Mesenchymal stem cell (in vitro differentiated cells and primary cell): ENCODE data around the gene CACNG4.
"Not testable (repeated sequence)": the region's sequence is repeated elsewhere in the genome, so short reads cannot be mapped to it uniquely, and the experiment has no call there.

ENCODE experiments used
- DNase-seq: peaks from one replicate; pipeline ENCODE4 v3.0.0-alpha.2; 2013
- H2AFZ ChIP-seq: one replicate; pipeline ENCODE4 v1.6.1; 2013; ENCODE audit warnings: low read depth, mild to moderate bottlenecking, control low read depth, inconsistent platforms, low read length, moderate library complexity
- H2AK5ac ChIP-seq: 2 replicates; pipeline ENCODE4 v1.6.1; 2013; ENCODE audit warnings: low read length, moderate library complexity, mild to moderate bottlenecking, inconsistent platforms; ENCODE audit not compliant: severe bottlenecking
- H2BK120ac ChIP-seq: one replicate; pipeline ENCODE4 v1.6.1; 2013; ENCODE audit warnings: low read depth, mild to moderate bottlenecking, inconsistent platforms, low read length, moderate library complexity
- H2BK12ac ChIP-seq, 2 experiments: one replicate each; pipeline ENCODE4 v1.6.1; 2013; ENCODE audit warnings: inconsistent platforms in 2 of 2, low read length in 2 of 2, mild to moderate bottlenecking in 2 of 2, moderate library complexity in 2 of 2, control low read depth in 1 of 2
- H2BK15ac ChIP-seq: one replicate; pipeline ENCODE4 v1.6.1; 2013; ENCODE audit warnings: mild to moderate bottlenecking, low read depth, inconsistent platforms; ENCODE audit not compliant: poor library complexity, severe bottlenecking
- H2BK5ac ChIP-seq: 2 replicates; pipeline ENCODE4 v1.6.1; 2013; ENCODE audit warnings: low read depth, mild to moderate bottlenecking, low read length, control low read depth, inconsistent platforms; ENCODE audit not compliant: poor library complexity, severe bottlenecking
- H3K14ac ChIP-seq, 2 experiments: one replicate each; pipeline ENCODE4 v1.6.1; 2013; ENCODE audit warnings: inconsistent platforms in 2 of 2, low read length in 2 of 2, control low read depth in 1 of 2, mild to moderate bottlenecking in 1 of 2, moderate library complexity in 1 of 2
- H3K18ac ChIP-seq, 2 experiments: one replicate each; pipeline ENCODE4 v1.6.1; 2013; ENCODE audit warnings: inconsistent platforms in 2 of 2, low read length in 2 of 2, control low read depth in 1 of 2, low read depth in 1 of 2, mild to moderate bottlenecking in 1 of 2
- H3K23ac ChIP-seq, 2 experiments: one replicate each; pipeline ENCODE4 v1.6.1; 2013; ENCODE audit warnings: inconsistent platforms in 2 of 2, low read length in 2 of 2, mild to moderate bottlenecking in 2 of 2, moderate library complexity in 2 of 2, control low read depth in 1 of 2
- H3K27ac ChIP-seq: 2 replicates; pipeline ENCODE4 v1.5.1; 2013; ENCODE audit warnings: mild to moderate bottlenecking, moderate library complexity, low read length, control low read depth, inconsistent platforms; ENCODE audit not compliant: poor library complexity, severe bottlenecking
- H3K27me3 ChIP-seq, 2 experiments: 2 replicates each; pipeline versions ENCODE4 v1.6.1 to v1.7.0; 2013; ENCODE audit warnings: low read length in 2 of 2, mild to moderate bottlenecking in 2 of 2, moderate library complexity in 2 of 2, control low read depth in 1 of 2, inconsistent platforms in 1 of 2; ENCODE audit not compliant: control insufficient read depth in 1 of 2, insufficient read depth in 1 of 2
- H3K36me3 ChIP-seq, 2 experiments: 2 replicates each; pipeline versions ENCODE4 v1.6.1 to v1.7.0; 2013; ENCODE audit warnings: low read length in 2 of 2, control low read depth in 1 of 2, inconsistent platforms in 1 of 2, low read depth in 1 of 2, mild to moderate bottlenecking in 1 of 2; ENCODE audit not compliant: insufficient read depth in 2 of 2, control insufficient read depth in 1 of 2
- H3K4ac ChIP-seq, 2 experiments: one replicate each; pipeline ENCODE4 v1.6.1; 2013; ENCODE audit warnings: inconsistent platforms in 2 of 2, low read length in 2 of 2, mild to moderate bottlenecking in 2 of 2, moderate library complexity in 2 of 2, control low read depth in 1 of 2, low read depth in 1 of 2
- H3K4me1 ChIP-seq: 2 replicates; pipeline ENCODE4 v1.6.1; 2013; ENCODE audit warnings: low read depth, low read length, control low read depth; ENCODE audit not compliant: control insufficient read depth, insufficient read depth
- H3K4me2 ChIP-seq: 2 replicates; pipeline ENCODE4 v1.6.1; 2013; ENCODE audit warnings: low read length, mild to moderate bottlenecking, inconsistent platforms; ENCODE audit not compliant: poor library complexity, severe bottlenecking
- H3K4me3 ChIP-seq, 2 experiments: 2 replicates each; pipeline versions ENCODE4 v1.5.1 to v1.7.0; 2013; ENCODE audit warnings: low read length in 2 of 2, mild to moderate bottlenecking in 2 of 2, control low read depth in 1 of 2, low read depth in 1 of 2; ENCODE audit not compliant: insufficient read depth in 1 of 2
- H3K79me1 ChIP-seq: replicated peaks from 2 replicates; pipeline ENCODE4 v1.6.1; 2013; ENCODE audit warnings: mild to moderate bottlenecking, control low read depth, low read length, inconsistent platforms; ENCODE audit not compliant: poor library complexity, severe bottlenecking
- H3K9ac ChIP-seq: 2 replicates; pipeline ENCODE4 v1.7.0; 2013; ENCODE audit warnings: mild to moderate bottlenecking, low read length, moderate library complexity
- H3K9me3 ChIP-seq: 2 replicates; pipeline ENCODE4 v1.7.0; 2013; ENCODE audit warnings: mild to moderate bottlenecking, low read length; ENCODE audit not compliant: control insufficient read depth
- H4K8ac ChIP-seq: one replicate; pipeline ENCODE4 v1.6.1; 2013; ENCODE audit warnings: inconsistent platforms, mild to moderate bottlenecking, low read length, moderate library complexity
- H4K91ac ChIP-seq: one replicate; pipeline ENCODE4 v1.6.1; 2013; ENCODE audit warnings: mild to moderate bottlenecking, low read length, inconsistent platforms
- WGBS: methylation state at CpG from one replicate; pipeline ENCODE4 v1.1.7; 2013; ENCODE audit warnings: mixed read lengths; 5-methylcytosine and 5-hydroxymethylcytosine counted together

The CACNG4 gene

GRCh38 chr17:66970797-66971196 lies 6.3 kb downstream of the CACNG4 start:
- Histone ChIP-seq H3K4me2 (no peak overlapping the region), H3K14ac (no peak overlapping the region), H3K4ac (no peak overlapping the region), H3K4me1 (peaks cover 4% of the 10 kb centered on the region), H3K4me3 (no peak overlapping the region), H4K91ac (no peak overlapping the region), H2AFZ (no peak overlapping the region), H3K9ac (no peak overlapping the region), H3K79me1 (no peaks in the 10 kb centered on the region), H3K27ac (no peak overlapping the region), H3K18ac (no peak overlapping the region), H2BK120ac (no peak overlapping the region), H3K9me3 (no peaks in the 10 kb centered on the region), H2BK15ac (no peak overlapping the region), H2AK5ac (no peak overlapping the region), H2BK12ac (no peak overlapping the region), H2BK5ac (no peak overlapping the region), H3K23ac (no peak overlapping the region), H3K27me3 (peaks cover 86 to 93% of the 10 kb centered on the region in 2 experiments), H4K8ac (no peak overlapping the region), H3K36me3 (no peaks in the 10 kb centered on the region)
- DNase-seq, result no peak
- 29% methylated on average over 6 of the region's 6 CpGs for WGBS

- DNase-seq, result no peak
- Histone ChIP-seq H3K4me3 (no peak overlapping the region), H2BK15ac (no peak overlapping the region), H3K79me1 (no peaks in the 10 kb centered on the region), H2AFZ (no peak overlapping the region), H3K4me1 (no peaks in the 10 kb centered on the region), H3K4me2 (no peak overlapping the region), H2BK120ac (no peak overlapping the region), H2BK12ac (no peak overlapping the region), H4K91ac (no peak overlapping the region), H3K9me3 (no peaks in the 10 kb centered on the region), H3K9ac (no peak overlapping the region), H3K23ac (no peak overlapping the region), H2AK5ac (no peak overlapping the region), H2BK5ac (no peak overlapping the region), H3K14ac (no peak overlapping the region), H3K4ac (no peak overlapping the region), H3K27ac (no peak overlapping the region), H3K36me3 (no peaks in the 10 kb centered on the region), H3K27me3 (peaks cover 86 to 93% of the 10 kb centered on the region in 2 experiments), H3K18ac (no peak overlapping the region), H4K8ac (no peak overlapping the region)
- 28% methylated on average over 6 of the region's 6 CpGs for WGBS
These were observed 6.8 kb downstream of the CACNG4 start for GRCh38 chr17:66971264-66971663.

- WGBS, result 49% methylated on average over 15 of the region's 15 CpGs
- Histone ChIP-seq H3K9me3 (no peaks in the 10 kb centered on the region), H3K18ac (no peak overlapping the region), H4K91ac (no peak overlapping the region), H3K14ac (no peak overlapping the region), H3K36me3 (no peaks in the 10 kb centered on the region), H3K9ac (no peak overlapping the region), H2BK5ac (no peak overlapping the region), H3K79me1 (no peaks in the 10 kb centered on the region), H2AFZ (no peak overlapping the region), H2BK12ac (no peak overlapping the region), H2BK15ac (no peak overlapping the region), H3K4me3 (no peak overlapping the region), H3K4ac (no peak overlapping the region), H3K4me1 (no peaks in the 10 kb centered on the region), H3K23ac (no peak overlapping the region), H3K27ac (no peak overlapping the region), H3K27me3 (peaks cover 86 to 93% of the 10 kb centered on the region in 2 experiments), H2AK5ac (no peak overlapping the region), H2BK120ac (no peak overlapping the region), H4K8ac (no peak overlapping the region), H3K4me2 (no peak overlapping the region)
- DNase-seq, result no peak
These were observed 7.4 kb downstream of the CACNG4 start for GRCh38 chr17:66971730-66972441.

- H2BK15ac ChIP-seq, result not testable (repeated sequence)
These were observed 7.9 kb downstream of the CACNG4 start for GRCh38 chr17:66972442-66972830.

More at GRCh38 chr17:66972442-66972830, 7.9 kb downstream of the CACNG4 start:
- H4K8ac ChIP-seq, H4K91ac ChIP-seq, H3K27ac ChIP-seq, H3K4ac ChIP-seq, H2AK5ac ChIP-seq, H3K18ac ChIP-seq, H3K4me2 ChIP-seq, H3K23ac ChIP-seq, H3K9me3 ChIP-seq, H3K4me1 ChIP-seq, H3K14ac ChIP-seq, H2BK5ac ChIP-seq, H3K4me3 ChIP-seq, H3K9ac ChIP-seq, H3K36me3 ChIP-seq, H2BK12ac ChIP-seq, H2AFZ ChIP-seq, H2BK120ac ChIP-seq, H3K79me1 ChIP-seq, DNase-seq: not testable (repeated sequence)
- 72% methylated on average over 10 of the region's 10 CpGs for WGBS
- peaks cover 86 to 93% of the 10 kb centered on the region in 2 experiments for H3K27me3 ChIP-seq
